HG03039 (cell line): ENCODE results near the gene VGLL3.

Experiments used
- ATAC-seq: cut with Tn5 transposase; IDR thresholded peaks from one replicate; pipeline ENCODE4 v1.9.1; 2021; ENCODE audit warnings: mild to moderate bottlenecking, moderate library complexity; ENCODE audit not compliant: unreplicated experiment

The VGLL3 gene

DNA sequence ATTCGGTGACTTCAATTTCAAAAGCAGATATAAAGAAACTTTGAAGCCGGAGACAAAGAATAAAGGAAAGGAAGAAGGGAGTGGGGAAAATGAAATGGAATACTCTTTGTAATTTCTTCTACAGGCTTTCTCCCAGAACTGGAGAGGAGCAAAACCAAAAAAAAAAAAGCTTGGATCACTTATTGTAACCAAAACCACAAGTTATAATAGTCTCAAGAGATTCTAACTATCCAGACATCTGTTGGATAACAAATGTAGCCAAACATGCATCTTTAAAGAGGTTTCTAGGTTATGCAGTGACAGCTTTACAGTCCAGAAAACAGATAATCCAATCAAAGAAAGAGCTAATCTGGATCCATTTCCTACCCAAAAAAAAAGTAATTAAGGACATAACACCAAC lies 36.2 kb downstream of the VGLL3 start:
- no peak for ATAC-seq

DNA sequence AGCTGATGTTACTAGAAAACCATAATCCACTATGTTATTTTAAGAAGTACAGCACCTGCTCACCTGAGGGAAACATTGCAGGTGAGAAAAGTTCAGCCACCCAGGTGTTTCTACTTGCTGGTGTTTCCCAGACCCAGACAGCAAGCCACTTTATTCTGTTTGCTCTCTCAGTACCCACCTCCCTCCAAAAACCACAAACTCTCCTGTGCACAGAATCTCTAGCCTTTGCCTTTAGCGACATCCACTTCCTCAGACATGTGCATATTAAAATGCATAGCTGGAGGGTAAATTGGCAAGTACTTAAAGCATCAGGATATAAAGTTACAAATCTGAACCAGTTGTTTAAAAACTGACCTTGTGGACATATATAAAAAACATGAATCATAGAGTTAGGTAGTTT lies 36.7 kb downstream of the VGLL3 start:
- ATAC-seq, result no peak

GRCh38 chr3:86951322-86951721 lies 39.6 kb downstream of the VGLL3 start:
- ATAC-seq, result no peak

DNA sequence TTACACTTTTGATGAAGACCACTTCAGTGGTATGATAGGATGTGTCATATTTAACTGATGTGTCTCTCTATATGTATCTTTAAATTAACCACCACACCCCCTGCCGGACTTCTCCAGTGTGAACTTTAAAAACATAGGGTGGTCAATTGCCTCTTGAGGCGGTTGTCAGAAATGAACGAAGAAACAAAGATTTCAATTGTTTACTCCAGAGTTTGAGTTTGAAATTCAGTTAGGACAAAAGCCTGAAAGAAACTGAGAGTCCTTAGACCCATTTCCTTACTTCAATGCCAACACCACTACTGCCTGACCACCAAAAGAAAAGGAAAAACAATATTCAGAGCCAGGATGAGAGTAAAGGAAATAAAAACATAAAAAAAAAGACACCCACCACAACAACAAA lies 40.2 kb downstream of the VGLL3 start:
- ATAC-seq, result no peak

DNA sequence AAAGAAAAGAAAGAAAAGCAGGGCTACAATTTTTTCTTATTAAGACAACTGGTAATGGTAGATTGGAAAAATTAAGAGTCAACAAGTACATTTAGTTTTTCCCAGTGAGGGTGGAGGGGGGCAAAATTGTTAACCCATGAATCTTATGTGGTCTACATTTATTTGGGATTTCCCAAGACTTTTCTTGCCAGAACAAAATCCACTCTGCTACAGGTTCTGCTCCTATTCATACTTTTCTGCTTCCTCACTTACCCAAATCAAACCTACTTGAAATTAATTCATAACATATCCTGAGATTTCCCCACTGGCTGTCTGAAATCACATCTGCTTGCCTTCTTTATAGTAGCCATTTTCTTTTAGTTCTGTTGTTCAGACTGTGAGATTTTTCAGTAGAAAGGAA lies 41.1 kb downstream of the VGLL3 start:
- ATAC-seq, result no peak

DNA sequence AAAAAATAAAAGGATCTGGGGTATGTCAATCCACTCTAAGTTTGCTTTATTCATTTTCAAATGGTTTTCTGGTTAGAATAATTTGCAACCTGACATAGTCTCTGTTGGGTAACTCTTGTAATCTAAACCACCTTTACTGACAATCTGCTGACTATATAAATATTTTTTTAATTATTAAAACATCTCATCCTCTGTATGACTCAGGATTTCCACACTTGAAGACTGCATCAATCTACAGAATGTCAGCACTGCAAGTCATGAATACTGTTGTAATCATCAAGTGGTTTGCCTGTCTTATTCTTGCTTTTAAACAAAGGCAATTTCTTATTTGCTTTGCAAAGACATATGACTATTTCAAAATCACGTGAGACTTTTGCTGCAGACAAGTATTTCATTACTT lies 42.1 kb downstream of the VGLL3 start:
- ATAC-seq, result no peak

GRCh38 chr3:86942206-86942605 lies 48.7 kb downstream of the VGLL3 start:
- no peak for ATAC-seq

- no peak for ATAC-seq
These were observed 52.4 kb downstream of the VGLL3 start for GRCh38 chr3:86938416-86939105.

GRCh38 chr3:86937306-86937791 lies 53.6 kb downstream of the VGLL3 start:
- ATAC-seq, result no peak

GRCh38 chr3:86934851-86935250 lies 56.1 kb downstream of the VGLL3 start:
- no peak for ATAC-seq

DNA sequence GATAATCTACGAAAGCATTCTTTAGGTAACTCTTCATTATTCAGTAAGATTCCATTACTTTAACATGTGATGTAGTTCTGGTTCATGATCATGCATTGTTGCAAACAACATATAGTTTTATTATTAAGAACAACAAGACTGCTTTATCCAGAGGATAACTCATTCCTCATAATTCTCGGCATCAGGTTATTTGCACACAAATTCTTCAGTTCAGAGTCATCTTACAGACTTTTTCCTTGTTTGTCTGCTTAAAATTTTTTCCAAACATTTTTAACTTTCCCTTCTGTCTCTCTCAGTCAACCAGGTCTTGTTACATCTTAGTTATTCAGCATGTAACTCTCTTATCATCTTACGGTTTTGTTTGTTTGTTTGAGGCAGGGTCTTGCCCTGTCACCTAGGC lies 60.1 kb downstream of the VGLL3 start:
- ATAC-seq, result no peak

- ATAC-seq, result no peak
These were observed 60.8 kb downstream of the VGLL3 start for GRCh38 chr3:86930181-86930580.

DNA sequence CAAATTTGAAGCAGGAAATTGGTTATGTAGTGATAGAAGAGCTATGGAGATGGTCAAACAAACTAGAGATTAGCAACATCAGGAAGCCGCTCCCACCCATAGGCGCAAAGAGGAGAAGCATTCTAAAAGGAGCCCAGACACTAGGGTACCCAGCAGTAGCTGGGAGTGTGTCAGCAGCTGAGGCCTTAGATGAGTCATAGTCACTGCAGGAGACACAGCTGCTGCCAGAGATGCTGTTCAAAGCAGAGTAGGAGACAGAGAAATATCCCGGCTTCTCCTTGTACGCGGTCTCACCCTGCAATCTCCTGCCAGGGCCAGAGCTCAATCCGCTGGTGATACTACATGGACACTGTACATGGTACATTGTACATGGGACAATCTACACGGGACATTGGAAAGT lies 61.9 kb downstream of the VGLL3 start:
- no peak for ATAC-seq

DNA sequence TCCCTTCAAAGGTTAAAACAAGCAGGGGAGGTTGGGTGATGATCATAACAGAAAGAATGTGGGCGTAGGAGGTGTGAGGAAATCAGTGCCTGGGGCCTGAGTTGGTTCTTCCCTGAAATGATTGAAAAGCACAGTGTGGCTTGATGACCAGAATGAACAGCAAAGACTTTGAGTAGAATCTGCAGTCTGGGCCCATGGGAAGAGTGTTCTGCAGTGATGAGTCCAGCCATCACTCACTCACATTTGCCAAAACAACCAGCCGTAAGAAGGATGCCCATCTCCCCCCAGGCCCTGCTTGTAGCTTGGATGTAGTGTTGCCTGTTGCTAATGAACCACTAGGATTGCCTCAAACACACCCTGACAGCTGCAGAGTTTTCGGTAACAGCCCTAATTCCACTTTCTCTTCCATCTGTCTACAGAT lies 67.9 kb downstream of the VGLL3 start:
- ATAC-seq, result no peak

GRCh38 chr3:86921971-86922680 lies 68.8 kb downstream of the VGLL3 start:
- no peak for ATAC-seq

DNA sequence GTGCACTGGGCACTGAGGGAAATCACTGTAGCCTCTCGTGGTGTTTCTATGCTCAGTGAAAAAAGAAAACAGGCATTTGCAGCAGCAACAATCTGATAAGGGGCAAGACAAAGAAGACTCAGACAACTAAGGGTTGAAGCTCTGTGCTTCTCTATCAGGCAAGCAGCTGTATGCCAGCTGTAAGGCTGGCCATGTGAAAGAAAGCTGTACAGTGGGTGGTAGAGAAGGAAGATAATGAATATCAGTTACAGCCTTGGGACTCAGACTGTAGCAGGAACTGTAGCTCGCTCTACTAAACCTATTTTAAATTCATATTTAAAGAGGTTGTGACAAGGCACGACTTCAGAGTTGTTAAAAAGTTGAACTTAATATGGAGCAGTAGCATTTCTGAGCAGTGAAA lies 76.3 kb downstream of the VGLL3 start:
- no peak for ATAC-seq

DNA sequence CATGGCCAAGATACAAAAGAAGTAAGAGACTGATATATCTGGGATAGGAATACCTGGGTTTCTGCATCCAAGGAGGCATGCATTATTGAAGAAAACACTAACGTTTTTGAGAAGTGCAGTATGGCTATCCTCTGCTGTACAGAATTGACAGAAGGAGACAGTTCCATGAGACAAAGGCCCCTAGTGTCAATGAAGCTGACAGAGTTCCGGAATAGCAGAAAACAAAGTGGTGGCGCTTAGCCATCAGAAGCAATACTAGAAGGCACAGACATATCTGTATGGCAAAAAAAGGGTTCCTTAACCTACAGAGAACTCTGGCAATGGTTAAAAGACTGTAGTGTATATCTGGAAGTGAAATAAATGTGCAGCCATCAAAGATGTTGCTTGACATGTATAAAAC lies 77.8 kb downstream of the VGLL3 start:
- no peak for ATAC-seq

DNA sequence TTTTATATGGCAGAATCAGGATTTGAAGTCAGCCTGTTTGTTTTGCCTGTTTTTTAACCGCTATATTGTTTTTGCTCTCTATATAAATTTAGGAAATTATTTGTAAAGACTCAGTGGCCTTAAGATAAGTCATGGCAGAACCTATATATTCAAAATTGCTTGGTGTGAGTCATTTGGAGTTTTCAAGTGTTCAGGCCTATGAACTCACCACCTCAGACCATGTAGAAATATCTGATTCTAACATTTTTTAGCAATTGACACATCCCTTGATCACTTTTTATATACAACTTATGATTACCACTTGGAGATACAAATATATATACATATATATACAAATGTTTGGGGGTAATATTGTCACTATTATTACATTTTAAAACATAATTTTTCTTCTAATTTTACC lies 95.7 kb downstream of the VGLL3 start:
- no peak for ATAC-seq

- ATAC-seq, result no peak
These were observed 100.1 kb downstream of the VGLL3 start for GRCh38 chr3:86890741-86891396.
